Choroid plexus epithelial cell (primary cell): ENCODE data around the gene ITPR1.
A peak's percentile ranks its signal among the peaks of the same experiment; 100 is the strongest.

Experiments used
- DNase-seq: peaks from one replicate; pipeline ENCODE4 v3.0.0-alpha.2; 2010; ENCODE audit warnings: low read depth
- H3K4me3 ChIP-seq: 2 replicates; pipeline ENCODE4 v1.5.1; 2011; ENCODE audit warnings: low read depth, mild to moderate bottlenecking, control low read depth, low read length, moderate library complexity
- CTCF ChIP-seq: conservative IDR thresholded peaks from 2 replicates; pipeline ENCODE4 v1.5.1; 2011; ENCODE audit warnings: low read depth, mild to moderate bottlenecking, control low read depth, inconsistent platforms, low read length, moderate library complexity

ITPR1 gene

GRCh38 chr3:4859788-4860187 lies 366.6 kb downstream of the ITPR1 start:
- no peak for TF ChIP-seq CTCF
- no peak for DNase-seq
- no peak overlapping the region for H3K4me3 ChIP-seq

GRCh38 chr3:4862973-4863372 lies 369.8 kb downstream of the ITPR1 start:
- TF ChIP-seq CTCF, result no peak
- DNase-seq, result no peak
- H3K4me3 ChIP-seq, result no peak overlapping the region

- no peak overlapping the region for H3K4me3 ChIP-seq
- DNase-seq, result peak; percentile 26
- TF ChIP-seq CTCF, result no peak
These were observed 371.4 kb downstream of the ITPR1 start for GRCh38 chr3:4864503-4864902.

DNA sequence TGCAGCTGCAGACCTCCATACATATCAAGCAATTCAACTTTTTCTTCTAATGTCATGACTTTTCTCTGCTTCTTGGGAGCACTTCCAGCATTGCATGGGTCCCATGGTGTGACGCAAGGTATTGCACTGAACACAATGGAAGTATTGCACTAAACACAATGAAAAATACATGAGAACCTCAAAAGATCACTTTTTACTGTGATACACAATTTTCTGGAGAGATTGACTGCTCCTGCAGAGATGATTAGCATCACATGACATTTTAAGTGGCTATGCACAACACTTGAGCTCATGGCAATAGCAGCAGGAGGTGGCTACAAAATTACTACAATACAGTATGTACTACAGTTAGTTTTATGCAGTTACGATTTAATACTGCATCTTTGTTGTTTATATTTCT lies 372.6 kb downstream of the ITPR1 start:
- TF ChIP-seq CTCF, result no peak
- peak; percentile 12 for DNase-seq

GRCh38 chr3:4866866-4867265 lies 373.7 kb downstream of the ITPR1 start:
- H3K4me3 ChIP-seq, result no peak overlapping the region
- peak; percentile 15 for DNase-seq
- TF ChIP-seq CTCF, result no peak

More for the DNA sequence above, 372.6 kb downstream of the ITPR1 start:
- H3K4me3 ChIP-seq, result no peak overlapping the region

DNA sequence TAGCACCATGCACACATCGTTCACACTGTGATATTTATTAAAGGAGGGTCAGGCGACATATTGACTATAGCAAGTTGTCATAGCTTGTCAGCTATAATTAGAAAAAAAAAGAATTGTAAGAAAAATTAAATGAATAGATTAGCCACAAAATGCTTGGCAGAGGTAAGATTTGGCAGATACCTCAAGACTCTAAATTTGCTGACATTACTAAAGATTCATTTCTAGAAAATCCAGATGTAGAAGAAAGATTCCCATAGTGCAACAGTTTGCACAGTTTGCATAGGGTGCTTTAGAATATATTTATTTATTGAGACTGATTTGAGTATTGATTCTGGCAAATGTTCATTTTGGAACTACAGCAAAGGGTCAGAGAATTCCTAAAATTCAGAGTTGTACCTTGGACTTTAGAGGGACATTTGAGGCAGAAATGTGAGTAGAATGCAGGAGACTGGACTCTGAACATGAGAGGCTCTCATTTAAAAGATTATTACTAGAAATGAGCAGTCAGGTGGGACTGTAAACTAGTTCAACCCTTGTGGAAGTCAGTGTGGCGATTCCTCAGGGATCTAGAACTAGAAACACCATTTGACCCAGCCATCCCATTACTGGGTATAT lies 384.1 kb downstream of the ITPR1 start:
- H3K4me3 ChIP-seq, result no peak overlapping the region
- DNase-seq, result no peak
- TF ChIP-seq CTCF, result no peak

GRCh38 chr3:4880850-4881249 lies 387.7 kb downstream of the ITPR1 start:
- DNase-seq, result no peak
- no peak for TF ChIP-seq CTCF
- no peak overlapping the region for H3K4me3 ChIP-seq
